ENCODE data around the gene BMPR1A.

BMPR1A gene

DNA sequence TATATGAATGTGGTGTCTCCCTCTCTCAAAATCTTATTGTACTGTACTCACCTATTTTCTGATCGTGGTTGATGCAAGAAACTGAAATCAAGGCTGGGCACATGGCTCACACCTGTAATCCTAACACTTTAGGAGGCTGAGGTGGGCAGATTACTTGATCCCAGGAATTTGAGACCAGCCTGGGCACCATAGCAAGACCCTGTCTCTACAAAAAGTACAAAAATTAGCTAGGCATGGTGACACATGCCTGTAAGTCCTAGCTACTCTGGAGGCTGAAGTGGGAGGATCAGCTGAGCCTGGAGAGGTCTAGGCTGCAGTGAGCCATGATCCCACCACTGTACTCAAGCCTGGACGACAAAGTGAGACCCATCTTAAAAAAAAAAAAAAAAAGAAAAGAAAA lies 185.0 kb downstream of the BMPR1A start:
- no peak for DNase-seq (ENCODE audit: low read depth in 1 of 2, low spot score in 1 of 2)
- H3K27ac ChIP-seq (replicated peaks): no peak overlapping the region
- no peak overlapping the region for H3K4me3 ChIP-seq (replicated peaks; ENCODE audit: insufficient read depth, low read length)
- TF ChIP-seq, protein P1, sequence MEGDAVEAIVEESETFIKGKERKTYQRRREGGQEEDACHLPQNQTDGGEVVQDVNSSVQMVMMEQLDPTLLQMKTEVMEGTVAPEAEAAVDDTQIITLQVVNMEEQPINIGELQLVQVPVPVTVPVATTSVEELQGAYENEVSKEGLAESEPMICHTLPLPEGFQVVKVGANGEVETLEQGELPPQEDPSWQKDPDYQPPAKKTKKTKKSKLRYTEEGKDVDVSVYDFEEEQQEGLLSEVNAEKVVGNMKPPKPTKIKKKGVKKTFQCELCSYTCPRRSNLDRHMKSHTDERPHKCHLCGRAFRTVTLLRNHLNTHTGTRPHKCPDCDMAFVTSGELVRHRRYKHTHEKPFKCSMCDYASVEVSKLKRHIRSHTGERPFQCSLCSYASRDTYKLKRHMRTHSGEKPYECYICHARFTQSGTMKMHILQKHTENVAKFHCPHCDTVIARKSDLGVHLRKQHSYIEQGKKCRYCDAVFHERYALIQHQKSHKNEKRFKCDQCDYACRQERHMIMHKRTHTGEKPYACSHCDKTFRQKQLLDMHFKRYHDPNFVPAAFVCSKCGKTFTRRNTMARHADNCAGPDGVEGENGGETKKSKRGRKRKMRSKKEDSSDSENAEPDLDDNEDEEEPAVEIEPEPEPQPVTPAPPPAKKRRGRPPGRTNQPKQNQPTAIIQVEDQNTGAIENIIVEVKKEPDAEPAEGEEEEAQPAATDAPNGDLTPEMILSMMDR (IDR thresholded peaks at IDR 0.05; ENCODE audit: insufficient read depth, low read length): no peak
- TF ChIP-seq, protein P2, sequence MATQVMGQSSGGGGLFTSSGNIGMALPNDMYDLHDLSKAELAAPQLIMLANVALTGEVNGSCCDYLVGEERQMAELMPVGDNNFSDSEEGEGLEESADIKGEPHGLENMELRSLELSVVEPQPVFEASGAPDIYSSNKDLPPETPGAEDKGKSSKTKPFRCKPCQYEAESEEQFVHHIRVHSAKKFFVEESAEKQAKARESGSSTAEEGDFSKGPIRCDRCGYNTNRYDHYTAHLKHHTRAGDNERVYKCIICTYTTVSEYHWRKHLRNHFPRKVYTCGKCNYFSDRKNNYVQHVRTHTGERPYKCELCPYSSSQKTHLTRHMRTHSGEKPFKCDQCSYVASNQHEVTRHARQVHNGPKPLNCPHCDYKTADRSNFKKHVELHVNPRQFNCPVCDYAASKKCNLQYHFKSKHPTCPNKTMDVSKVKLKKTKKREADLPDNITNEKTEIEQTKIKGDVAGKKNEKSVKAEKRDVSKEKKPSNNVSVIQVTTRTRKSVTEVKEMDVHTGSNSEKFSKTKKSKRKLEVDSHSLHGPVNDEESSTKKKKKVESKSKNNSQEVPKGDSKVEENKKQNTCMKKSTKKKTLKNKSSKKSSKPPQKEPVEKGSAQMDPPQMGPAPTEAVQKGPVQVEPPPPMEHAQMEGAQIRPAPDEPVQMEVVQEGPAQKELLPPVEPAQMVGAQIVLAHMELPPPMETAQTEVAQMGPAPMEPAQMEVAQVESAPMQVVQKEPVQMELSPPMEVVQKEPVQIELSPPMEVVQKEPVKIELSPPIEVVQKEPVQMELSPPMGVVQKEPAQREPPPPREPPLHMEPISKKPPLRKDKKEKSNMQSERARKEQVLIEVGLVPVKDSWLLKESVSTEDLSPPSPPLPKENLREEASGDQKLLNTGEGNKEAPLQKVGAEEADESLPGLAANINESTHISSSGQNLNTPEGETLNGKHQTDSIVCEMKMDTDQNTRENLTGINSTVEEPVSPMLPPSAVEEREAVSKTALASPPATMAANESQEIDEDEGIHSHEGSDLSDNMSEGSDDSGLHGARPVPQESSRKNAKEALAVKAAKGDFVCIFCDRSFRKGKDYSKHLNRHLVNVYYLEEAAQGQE (IDR thresholded peaks at IDR 0.05; ENCODE audit: insufficient replicate concordance, low read depth): no peak
- TF ChIP-seq GABPA (IDR thresholded peaks at IDR 0.05; ENCODE audit: low read depth): no peak
- no peak for TF ChIP-seq SPI1 (IDR thresholded peaks at IDR 0.05; ENCODE audit: borderline replicate concordance, low read depth)
- TF ChIP-seq POLR2AphosphoS5 (IDR thresholded peaks at IDR 0.05; ENCODE audit: low read depth): no peak
- H3K27me3 ChIP-seq (ENCODE audit: insufficient read depth, poor library complexity, severe bottlenecking): no peaks in the 10 kb centered on the region

DNA sequence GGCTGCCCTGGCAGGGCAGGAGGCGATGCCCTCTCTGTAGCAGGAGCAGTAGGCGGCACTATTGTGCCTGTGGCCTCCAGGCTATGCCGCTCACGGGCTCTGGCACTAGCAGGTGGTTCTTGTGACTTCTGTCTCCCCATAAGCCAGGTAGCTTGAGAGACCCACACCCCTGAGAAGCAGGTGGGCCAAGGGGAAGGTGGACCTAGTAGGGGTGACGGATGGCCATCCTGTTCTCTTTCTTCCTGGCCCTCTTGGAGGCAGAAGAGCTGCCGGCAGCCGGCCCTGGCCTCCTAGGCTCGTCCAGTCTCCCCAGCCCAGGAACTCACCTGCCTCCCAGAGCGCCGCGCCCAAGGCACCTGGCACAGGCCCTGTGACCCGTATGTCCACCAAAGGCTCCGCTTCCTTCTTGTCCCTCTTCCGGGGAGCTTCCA lies 185.6 kb downstream of the BMPR1A start:
- Histone ChIP-seq H3K27me3 (ENCODE audit: insufficient read depth, poor library complexity, severe bottlenecking) (no peaks in the 10 kb centered on the region), H3K4me3 (replicated peaks; ENCODE audit: insufficient read depth, low read length) (no peak overlapping the region), H3K27ac (replicated peaks) (no peak overlapping the region)
- DNase-seq (ENCODE audit: low read depth in 1 of 2, low spot score in 1 of 2): no peak
- TF ChIP-seq POLR2AphosphoS5 (IDR thresholded peaks at IDR 0.05; ENCODE audit: low read depth): no peak
- no peak for TF ChIP-seq GABPA (IDR thresholded peaks at IDR 0.05; ENCODE audit: low read depth)
- TF ChIP-seq, protein P2 (IDR thresholded peaks at IDR 0.05; ENCODE audit: insufficient replicate concordance, low read depth): no peak
- TF ChIP-seq, protein P1 (IDR thresholded peaks at IDR 0.05; ENCODE audit: insufficient read depth, low read length): no peak
- TF ChIP-seq SPI1 (IDR thresholded peaks at IDR 0.05; ENCODE audit: borderline replicate concordance, low read depth): no peak

DNA sequence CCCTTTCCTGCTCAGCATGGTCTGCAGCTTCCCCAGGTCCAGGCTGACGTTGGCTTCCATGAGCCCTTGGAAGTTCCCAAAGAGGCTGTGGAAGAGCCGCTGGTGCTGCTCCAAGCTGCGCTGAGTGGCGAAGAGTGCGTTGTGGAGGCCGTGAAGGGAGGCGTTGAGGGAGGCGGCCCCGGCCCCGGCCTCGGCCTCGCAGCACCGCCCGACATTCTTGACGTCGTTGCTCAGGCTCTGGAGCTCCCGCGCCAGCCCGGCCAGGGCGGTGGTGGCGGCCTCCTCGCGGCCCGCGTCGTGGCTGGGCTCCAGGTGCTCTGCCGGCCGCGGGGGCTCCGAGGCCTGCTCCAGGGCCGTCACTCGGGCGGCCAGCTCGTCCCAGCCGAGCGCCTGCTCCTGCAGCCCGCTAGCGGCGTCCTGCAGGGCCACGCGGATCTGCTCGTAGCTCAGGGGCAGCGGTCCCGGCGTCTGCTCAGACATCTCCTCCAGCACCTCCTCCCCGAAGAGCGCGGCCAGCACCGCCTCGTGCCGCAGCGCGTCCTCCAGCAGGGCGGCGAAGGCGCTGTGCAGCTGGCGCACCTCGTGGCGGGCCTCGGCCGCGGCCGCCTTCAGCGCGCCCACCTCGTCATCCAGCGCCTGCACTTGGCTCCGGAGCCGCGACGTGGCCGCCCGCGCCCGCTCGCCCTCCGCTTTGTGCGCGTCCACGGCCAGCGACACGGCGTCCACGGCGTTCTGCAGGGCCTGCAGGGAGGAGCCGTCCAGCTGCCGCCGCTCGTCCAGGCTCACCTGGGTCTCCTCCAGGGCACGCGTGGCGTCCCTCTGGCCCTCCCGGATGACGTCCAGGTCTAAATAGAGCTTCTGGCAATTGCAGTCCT lies 186.3 kb downstream of the BMPR1A start:
- H3K27me3 ChIP-seq (ENCODE audit: insufficient read depth, poor library complexity, severe bottlenecking): no peaks in the 10 kb centered on the region
- no peak overlapping the region for H3K27ac ChIP-seq (replicated peaks)
- TF ChIP-seq GABPA (IDR thresholded peaks at IDR 0.05; ENCODE audit: low read depth): no peak
- TF ChIP-seq, protein P2 (IDR thresholded peaks at IDR 0.05; ENCODE audit: insufficient replicate concordance, low read depth): no peak
- no peak for TF ChIP-seq POLR2AphosphoS5 (IDR thresholded peaks at IDR 0.05; ENCODE audit: low read depth)
- H3K4me3 ChIP-seq (replicated peaks; ENCODE audit: insufficient read depth, low read length): no peak overlapping the region
- DNase-seq (ENCODE audit: low read depth in 1 of 2, low spot score in 1 of 2): no peak
